Activated naive CD8-positive, alpha-beta T cell treated with anti-CD3 and anti-CD28 coated beads, Interleukin-2, amount 50 U/mL, for 24 hours (primary cell): ENCODE results near the gene POPDC2.
A peak's percentile ranks its signal among the peaks of the same experiment; 100 is the strongest.
"Not testable (repeated sequence)": the region's sequence is repeated elsewhere in the genome, so short reads cannot be mapped to it uniquely, and the experiment has no call there.

ENCODE experiments used
- ATAC-seq: fragments of 150-1000 bp; cut with Tn5 transposase; one replicate; pipeline ENCODE4 v1.10.0; 2021
- DNase-seq: peaks from one replicate; pipeline ENCODE4 v3.0.0; 2021
- H3K27ac Mint-ChIP-seq: one replicate; pipeline ENCODE4 v1.8.0; 2021; ENCODE audit warnings: mild to moderate bottlenecking, mixed read lengths
- H3K27me3 Mint-ChIP-seq: one replicate; pipeline ENCODE4 v1.8.0; 2021; ENCODE audit warnings: mixed read lengths
- H3K36me3 Mint-ChIP-seq: one replicate; pipeline ENCODE4 v1.8.0; 2021; ENCODE audit warnings: low read depth, mixed read lengths
- H3K4me1 Mint-ChIP-seq: one replicate; pipeline ENCODE4 v1.8.0; 2021; ENCODE audit warnings: mixed read lengths
- H3K4me3 Mint-ChIP-seq: one replicate; pipeline ENCODE4 v1.8.0; 2021; ENCODE audit warnings: mild to moderate bottlenecking, moderate library complexity, mixed read lengths
- H3K9me3 Mint-ChIP-seq: one replicate; pipeline ENCODE4 v1.8.0; 2021; ENCODE audit warnings: mixed read lengths

POPDC2 gene

DNA sequence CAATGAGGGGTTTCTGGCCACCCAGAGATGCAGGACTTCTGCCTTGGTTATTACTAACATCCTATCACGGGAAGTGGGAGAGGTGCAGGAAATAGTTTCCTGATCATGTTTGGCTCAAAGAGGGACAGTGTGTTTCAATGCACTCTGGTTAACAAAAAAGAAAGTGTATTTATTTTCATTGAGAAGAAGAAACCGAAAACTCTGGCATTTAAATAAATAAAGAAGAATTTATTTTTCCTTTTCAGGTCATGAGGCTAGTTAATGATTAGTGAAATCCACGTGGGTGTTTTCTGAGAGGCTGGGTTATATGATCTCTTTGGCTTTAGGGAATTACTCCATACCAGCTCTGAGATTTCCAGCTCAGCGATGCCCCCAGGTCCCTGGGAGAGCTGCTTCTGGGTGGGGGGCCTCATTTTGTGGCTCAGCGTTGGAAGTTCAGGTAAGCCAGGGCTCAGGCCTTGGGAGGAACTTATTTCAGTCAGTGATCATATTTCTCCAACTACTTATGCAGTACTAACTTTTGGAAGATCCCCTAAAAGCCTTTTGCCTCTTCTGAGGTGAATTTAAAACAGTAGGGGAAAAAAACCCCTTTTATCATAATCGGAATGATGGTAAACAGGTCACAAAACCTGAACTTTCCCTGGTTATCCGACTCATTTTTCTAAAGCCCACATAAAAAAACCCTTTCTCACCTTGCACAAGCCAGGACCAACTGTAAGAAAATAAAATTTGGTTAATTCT is 62.7 kb downstream of the POPDC2 start, which contains the start of gene PLA1A:
Gene PLA1A (plus strand): TSS at position 338 of the 741 bp plus-strand sequence. CDS start 29 bp downstream, at position 367.
- Mint-ChIP-seq H3K27me3 (peaks cover 2% of the 10 kb centered on the region), H3K4me1 (peaks cover 45% of the 10 kb centered on the region), H3K9me3 (no peaks in the 10 kb centered on the region), H3K4me3 (no peak within 1 kb of the TSS), H3K27ac (peak within 1 kb of the TSS; percentile 63), H3K36me3 (no peaks in the 10 kb centered on the region)
- ATAC-seq: no peak
- DNase-seq: no peak

GRCh38 chr3:119596398-119596797 is 64.0 kb downstream of the POPDC2 start:
- H3K9me3 Mint-ChIP-seq: no peaks in the 10 kb centered on the region
- H3K4me3 Mint-ChIP-seq: no peak overlapping the region
- peaks cover 39% of the 10 kb centered on the region for H3K4me1 Mint-ChIP-seq
- H3K27ac Mint-ChIP-seq: no peak overlapping the region
- H3K36me3 Mint-ChIP-seq: no peaks in the 10 kb centered on the region
- ATAC-seq (no peak), DNase-seq (no peak)
- peaks cover 2% of the 10 kb centered on the region for H3K27me3 Mint-ChIP-seq

- Mint-ChIP-seq H3K27ac (no peak overlapping the region), H3K4me3 (no peak overlapping the region), H3K36me3 (no peaks in the 10 kb centered on the region), H3K27me3 (peaks cover 2% of the 10 kb centered on the region), H3K9me3 (no peaks in the 10 kb centered on the region), H3K4me1 (peaks cover 33% of the 10 kb centered on the region)
- no peak for DNase-seq
- ATAC-seq: no peak
Measured at GRCh38 chr3:119595639-119596334, 64.6 kb downstream of the POPDC2 start.

DNA sequence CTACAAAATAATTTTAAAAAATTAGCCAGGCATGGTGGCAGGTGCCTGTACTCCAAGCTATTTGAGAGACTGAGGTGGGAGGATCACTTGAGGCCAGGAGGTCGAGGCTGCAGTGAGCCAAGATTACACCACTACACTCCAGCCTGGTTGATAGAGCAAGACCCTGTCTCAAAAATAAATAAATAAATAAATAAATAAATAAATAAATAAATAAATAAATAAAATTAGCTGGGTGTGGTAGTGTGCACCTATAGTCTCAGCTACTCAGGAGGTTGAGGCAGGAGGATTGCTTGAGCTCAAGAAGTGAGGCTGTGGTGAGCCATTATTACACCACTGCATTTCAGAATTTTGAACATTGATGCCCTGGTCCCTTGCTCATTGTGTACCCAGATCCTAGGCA is 65.5 kb downstream of the POPDC2 start:
- not testable (repeated sequence) for ATAC-seq, H3K4me3 Mint-ChIP-seq, DNase-seq, H3K27me3 Mint-ChIP-seq, H3K9me3 Mint-ChIP-seq, H3K36me3 Mint-ChIP-seq, H3K27ac Mint-ChIP-seq
- H3K4me1 Mint-ChIP-seq: peaks cover 31% of the 10 kb centered on the region

- no peak for ATAC-seq
- H3K9me3 Mint-ChIP-seq: peaks cover 5% of the 10 kb centered on the region
- peaks cover 31% of the 10 kb centered on the region for H3K4me1 Mint-ChIP-seq
- no peak overlapping the region for H3K27ac Mint-ChIP-seq
- peaks cover 5% of the 10 kb centered on the region for H3K36me3 Mint-ChIP-seq
- H3K27me3 Mint-ChIP-seq: peaks cover 2% of the 10 kb centered on the region
- no peak for DNase-seq
- no peak overlapping the region for H3K4me3 Mint-ChIP-seq
Measured at GRCh38 chr3:119594066-119594465, 66.3 kb downstream of the POPDC2 start.

DNA sequence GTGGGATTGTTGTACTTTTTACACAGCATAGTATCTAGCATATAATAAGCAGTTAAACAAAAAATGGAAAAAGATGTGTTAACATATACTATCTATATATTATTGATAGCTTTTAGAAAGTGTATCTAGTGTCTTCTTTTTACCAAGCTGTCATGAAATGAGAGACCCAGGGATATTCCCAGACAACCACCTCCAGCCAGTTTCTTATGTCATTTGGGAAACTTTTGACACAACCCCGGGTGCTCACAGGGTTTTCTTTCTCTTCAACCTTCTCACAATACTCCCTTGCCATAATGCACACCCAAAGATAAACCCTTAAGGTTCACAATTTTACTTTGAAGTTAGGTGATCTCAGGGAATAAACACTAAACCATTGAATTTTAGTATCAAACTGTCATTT is 67.5 kb downstream of the POPDC2 start:
- ATAC-seq: no peak
- Mint-ChIP-seq H3K27me3 (peaks cover 2% of the 10 kb centered on the region), H3K27ac (no peak overlapping the region), H3K4me3 (no peak overlapping the region), H3K4me1 (peaks cover 33% of the 10 kb centered on the region), H3K36me3 (peaks cover 5% of the 10 kb centered on the region), H3K9me3 (peaks cover 5% of the 10 kb centered on the region)
- DNase-seq: no peak
